Stimulated activated CD4-positive, alpha-beta T cell treated with anti-CD3 and anti-CD28 coated beads, Interleukin-12 subunit alpha, Interleukin-12 subunit beta, amount 100 ng/mL, for 4 hours (primary cell): ENCODE data around the gene TF.

Source experiments
- DNase-seq: peaks from one replicate; pipeline ENCODE4 v3.0.0-alpha.2; 2020

TF gene

DNA sequence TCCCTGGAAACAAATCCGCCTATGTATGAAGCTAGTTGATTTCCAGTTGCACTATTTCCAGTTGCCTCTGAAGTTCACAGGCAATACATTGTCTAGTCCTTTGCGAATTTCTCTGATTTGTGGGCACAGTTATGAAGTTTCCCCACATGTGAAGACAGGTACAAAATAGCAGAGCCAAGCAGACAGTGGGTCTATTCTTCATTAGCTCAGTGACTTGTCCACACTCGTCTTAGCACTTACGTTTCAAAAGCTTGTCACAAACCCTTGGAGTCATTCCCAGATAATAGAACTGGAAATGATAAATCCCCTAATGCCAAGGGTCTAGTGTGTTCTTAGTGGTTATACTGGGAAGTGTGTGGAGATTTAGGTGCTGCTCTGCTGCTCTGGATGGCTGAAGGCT lies 73.9 kb downstream of the TF start:
- DNase-seq, result no peak

- DNase-seq, result no peak
These were observed 74.9 kb downstream of the TF start for GRCh38 chr3:133820889-133821675.

DNA sequence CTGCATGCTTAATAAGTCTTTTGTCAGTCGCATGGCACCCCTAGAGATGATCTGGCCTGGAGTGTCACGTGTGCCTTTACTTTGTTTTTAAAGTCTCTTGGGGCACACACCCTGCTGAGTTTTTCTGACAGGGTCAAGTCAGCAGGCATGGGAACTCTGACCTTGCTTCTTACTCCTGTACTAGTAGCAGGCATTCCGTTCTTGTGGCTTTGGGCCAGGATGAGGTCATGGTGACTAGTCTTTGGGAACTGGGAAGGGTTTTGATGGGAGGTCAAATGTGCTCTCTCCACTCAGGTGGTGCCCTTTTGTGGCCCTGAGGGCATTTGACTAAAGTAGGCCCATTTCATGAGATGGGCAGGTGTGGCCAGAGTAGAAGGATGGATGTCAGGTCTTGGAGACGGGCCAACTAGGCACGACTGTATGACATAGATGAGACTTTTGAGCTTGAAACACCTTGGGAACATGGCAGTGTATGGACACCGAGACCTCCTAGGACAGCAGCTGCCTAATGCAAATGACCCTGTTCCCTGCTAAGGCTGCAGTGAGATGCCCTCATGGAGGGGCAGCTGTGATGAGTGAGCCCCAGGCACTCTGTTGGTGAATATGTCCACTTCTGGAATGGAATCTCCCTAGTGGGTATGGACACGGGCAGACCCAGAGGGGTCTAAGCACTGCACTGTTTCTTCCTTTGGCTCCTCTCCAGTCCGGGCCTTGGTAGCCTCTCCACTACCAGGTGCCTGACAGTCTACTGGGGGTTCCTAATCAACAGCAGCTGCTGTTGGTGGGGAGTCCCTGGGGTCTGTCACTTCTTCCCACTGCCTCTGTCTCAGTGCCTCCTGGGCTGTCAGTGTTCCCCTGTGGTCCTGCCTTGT lies 75.8 kb downstream of the TF start:
- DNase-seq, result no peak

DNA sequence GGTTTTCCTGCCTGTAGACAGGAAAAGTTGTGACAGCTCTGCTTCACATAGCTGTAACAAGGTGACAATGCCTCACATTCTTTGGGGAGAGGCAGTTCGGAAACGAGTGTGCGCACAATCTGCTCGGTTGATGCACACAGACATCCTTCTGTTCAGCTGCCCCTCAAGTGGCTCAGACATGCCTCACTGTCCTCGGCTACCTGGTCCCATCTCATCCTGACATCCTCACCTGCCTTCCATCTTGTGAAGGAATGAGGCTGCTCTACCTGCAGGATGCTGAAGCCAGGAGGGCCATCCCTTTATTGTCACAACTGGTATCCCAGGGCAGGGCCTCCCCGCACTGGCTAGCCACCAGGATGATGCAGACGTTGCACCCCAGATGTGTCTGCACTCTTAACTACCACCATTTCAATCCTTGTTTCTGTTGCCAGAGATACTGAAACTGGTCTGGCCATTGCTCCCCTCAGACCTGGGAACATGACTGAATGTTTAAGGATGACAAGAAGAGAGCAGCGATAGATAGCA lies 78.8 kb downstream of the TF start:
- no peak for DNase-seq

DNA sequence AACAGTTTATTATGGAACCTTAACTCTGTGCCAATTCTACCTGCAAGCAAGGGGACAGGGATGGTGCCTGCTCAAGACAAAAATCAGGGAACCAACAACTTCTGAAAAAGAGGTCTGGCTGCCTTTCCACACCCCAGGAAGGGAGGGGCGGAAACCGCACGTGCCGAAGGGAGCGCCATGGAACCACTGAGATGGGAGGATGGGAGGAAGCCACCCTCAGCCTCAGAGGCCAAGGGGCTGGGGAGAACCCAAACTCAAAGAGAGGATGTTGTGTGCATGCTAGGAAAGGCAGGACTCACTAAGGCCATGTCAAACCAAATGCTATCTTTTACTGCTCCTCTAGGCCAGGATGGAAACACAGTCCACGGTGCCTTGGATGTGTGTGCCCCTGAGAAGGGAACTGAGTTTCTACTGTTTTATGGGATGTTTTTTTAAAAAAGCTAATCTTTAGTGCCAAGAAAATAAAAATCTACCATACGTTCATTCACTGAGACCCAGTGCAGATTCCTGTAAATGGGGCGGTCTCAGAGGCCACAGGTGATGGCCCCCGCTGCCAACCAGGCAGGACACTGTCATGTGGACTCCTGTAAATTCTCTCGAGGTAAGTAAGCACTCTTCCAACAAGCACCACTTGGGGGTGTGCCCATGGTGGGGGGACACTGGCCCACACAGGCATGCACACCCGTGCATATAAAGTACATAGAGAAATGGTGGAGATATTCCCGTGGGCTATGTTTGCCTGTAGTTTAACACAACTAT lies 80.0 kb downstream of the TF start:
- DNase-seq, result no peak

- no peak for DNase-seq
These were observed 80.9 kb downstream of the TF start for GRCh38 chr3:133827136-133827535.

DNA sequence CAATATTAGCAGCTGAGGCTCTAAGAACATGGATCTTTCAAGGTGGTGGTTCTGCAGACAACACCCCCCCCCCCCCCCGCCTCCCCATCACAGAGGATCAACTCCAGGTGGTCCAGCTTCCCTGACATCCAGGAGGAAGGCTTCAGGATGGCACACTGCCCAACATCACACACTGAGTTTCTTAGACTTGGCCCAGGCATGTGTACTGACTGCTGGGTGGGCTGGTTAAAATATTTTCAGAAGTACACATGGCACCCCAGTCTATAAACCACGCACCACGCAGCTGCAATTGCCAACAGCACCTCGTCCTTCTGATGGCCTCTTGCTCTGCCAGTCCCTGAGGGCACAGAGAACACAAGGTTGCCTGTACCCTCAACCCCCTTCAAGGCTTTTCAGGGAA lies 81.5 kb downstream of the TF start:
- no peak for DNase-seq

DNA sequence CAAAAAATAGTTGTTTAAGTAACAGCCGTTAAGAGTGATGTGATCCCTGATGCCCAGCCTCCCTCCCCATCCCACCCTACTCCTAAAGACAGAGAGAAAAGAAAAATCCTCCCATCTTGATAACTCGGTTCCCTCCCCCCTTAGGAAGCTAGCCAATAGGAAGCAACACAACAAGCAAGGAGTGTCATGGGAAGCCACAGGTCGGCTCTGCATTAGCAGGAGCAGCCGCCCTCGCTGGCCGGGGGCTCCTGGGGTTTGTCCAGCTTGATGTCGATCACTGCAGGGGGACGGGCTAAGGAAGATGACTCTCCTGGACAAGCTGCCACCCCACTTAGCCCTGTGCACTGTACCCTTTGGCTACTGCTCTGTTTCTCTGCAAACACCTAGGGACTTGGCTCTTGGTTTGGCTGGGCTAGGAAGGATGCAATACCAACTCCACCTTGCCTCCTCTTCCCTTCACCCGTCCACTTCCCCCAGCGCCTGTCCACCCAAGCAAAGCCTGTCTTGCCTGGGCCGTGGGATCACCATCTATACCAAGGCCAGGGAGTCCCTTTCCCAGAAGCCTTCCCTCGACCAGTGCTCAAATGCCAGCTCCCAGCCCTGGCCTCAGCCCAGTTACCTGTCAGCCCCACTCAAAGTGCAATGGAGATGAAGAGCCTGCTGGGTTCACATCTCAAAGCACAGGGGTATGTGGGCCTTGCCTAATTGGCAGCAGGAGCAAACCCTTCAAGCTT lies 82.5 kb downstream of the TF start:
- no peak for DNase-seq

DNA sequence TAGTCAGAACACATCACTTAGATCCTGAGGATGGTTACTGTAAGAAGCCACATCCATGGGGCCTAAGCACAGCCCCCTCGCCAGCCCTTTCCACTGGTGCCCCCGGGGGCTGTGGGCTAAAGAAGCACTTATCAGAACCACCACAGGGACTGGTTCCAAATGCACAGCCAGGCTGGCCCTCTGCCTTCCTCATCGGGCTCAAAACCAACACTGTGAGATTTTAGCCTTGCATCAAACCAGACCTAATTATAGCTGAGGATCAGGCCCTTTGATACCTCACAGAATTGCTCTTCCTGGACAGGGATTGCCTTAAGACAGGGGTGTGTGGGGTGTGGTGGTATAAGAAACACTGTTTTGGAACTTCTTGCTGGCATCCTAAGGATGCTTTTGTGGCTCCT lies 83.1 kb downstream of the TF start:
- no peak for DNase-seq

DNA sequence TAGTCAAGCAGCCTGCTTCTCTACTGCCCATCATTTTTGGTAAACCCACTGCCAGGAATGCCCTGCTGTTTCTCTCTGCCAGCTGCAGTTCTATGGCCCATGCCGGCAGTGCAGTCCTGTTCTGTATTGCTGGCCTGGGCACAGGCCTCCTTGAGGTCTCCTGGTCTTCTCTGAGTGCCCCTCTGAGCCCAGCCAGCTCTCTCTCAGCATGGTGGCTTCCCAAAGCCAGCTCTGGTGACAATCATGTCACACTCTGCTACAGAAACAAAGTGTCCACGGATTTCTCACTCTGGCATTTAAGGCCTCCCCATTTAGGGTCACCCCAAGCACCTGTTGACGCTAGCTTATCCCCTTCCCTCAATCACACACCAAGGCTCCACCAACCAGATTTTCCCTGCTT lies 83.9 kb downstream of the TF start:
- no peak for DNase-seq

- DNase-seq, result no peak
These were observed 86.0 kb downstream of the TF start for GRCh38 chr3:133831966-133832801.

DNA sequence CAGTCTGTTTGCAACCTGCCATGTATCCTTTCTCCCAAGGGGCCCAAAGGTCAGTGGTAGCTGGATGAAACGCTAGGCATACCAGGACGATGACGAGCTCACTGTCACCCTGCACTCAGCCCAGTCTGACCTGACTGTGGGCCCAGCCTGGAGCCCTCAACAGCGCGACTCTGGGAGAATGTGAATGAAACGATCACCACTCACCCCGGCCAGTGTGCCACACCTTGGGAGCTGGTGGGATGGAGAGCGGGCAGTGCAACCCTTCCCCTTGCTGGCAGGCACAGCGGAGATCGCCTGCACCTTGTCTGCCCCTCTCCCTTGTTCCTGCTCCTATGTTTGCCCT lies 86.6 kb downstream of the TF start:
- DNase-seq, result no peak

GRCh38 chr3:133833267-133833666 lies 87.1 kb downstream of the TF start:
- DNase-seq, result no peak

GRCh38 chr3:133833880-133834620 lies 87.9 kb downstream of the TF start:
- no peak for DNase-seq

- DNase-seq, result no peak
These were observed 88.6 kb downstream of the TF start for GRCh38 chr3:133834621-133835417.

DNA sequence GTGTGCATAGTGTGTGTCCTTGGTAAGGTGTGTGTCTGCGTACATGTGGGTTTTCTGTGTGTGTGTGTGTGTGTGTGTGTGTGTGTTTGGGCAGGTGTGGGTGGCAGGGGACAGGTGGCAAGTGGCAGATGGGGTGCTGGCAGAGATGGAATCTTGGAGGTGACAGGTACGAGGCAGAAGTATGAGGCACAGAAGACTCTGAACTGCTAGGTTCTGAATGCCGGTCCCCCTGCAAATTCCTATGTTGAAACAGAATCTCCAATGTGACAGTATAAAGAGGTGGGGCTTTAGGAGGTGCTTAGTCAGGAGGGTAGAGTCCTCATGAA lies 89.2 kb downstream of the TF start:
- DNase-seq, result no peak

GRCh38 chr3:133835961-133836360 lies 89.8 kb downstream of the TF start:
- no peak for DNase-seq

DNA sequence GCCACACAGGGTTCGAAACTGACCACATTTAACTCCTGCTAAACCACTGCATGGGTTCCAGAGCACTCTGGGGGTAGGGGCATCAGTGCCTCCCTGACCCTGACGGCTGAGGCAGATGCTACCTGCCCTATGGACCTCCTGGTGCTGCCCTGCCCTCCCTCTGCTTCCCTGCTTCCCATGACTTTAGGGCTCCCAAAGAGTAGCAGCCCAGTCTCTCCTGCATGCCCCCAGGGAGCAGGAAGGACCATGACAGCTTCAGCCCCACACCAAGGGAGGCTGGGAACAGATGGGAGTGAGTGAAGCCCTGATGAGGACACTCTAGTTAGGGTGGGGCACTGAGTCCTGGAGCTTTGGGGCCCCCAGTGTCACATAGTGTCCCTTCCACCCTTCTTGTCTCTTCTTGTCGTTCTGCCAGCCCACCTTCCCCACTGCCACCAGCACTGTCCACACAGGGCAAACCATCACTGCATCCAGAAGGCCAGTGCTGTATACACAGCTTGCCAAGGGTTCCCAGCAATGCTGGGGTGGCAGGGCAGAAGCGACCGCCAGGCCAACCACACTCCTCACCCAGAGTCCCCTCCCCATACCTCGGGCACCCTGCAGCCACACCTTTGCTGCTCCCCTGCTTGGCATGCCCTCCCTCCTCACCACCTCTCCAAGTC lies 90.4 kb downstream of the TF start:
- no peak for DNase-seq

DNA sequence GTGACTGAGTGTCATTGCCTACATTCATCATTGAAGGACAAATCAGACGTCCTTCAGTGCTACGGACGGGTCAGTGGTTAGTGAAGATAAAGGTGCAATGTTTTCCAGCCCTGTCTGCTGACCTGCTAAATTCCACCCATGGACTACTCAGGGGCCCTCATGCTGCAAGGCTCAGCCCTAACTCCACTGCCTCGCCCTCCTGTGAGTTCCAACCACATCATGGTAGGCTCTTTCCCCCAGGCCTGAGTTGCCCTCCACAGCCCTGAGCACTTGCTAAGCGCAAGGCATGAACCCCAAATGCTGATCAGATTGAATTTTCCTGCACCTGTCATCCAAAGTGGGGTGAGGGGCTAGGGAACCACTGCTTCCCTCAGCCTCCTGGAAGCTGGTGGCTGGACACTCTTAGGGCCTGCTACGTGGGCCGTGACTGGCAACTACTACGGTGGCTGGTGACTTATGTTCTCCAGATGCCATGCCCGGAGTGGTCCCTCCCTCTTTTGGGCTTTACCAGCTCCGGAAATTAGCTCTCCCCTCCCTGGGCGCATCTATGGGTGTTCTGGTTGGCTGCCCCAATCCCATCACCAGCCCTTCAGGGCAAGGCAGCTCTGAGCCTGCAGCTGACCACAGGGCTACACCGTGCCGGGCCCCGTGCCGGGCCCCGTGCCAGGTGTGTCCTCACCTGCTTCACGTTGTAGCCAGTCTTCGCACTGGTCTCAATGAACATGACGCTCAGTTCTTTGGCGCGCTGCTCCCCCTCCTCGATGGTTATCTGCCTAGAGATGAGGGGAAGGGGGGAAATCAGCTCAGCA lies 91.5 kb downstream of the TF start:
- no peak for DNase-seq
